SU-DHL-6 (cell line): ENCODE data around the gene CCDC18.

Experiments used
- H2AFZ ChIP-seq: fragments of 200-600 bp; sonication (generic); 2 replicates; pipeline ENCODE4 v1.6.1; 2014; ENCODE audit warnings: low read depth, mild to moderate bottlenecking, moderate library complexity, mixed read lengths, antibody characterized with exemption, low read length; ENCODE audit not compliant: severe bottlenecking
- H3F3A ChIP-seq: fragments of 200-600 bp; shearing (Covaris generic); 2 replicates; pipeline ENCODE4 v1.6.0; 2016; ENCODE audit warnings: antibody characterized with exemption, mild to moderate bottlenecking; ENCODE audit not compliant: insufficient read depth
- H3K27ac ChIP-seq: fragments of 200-600 bp; sonication (generic); 2 replicates; pipeline ENCODE4 v1.5.1; 2016; ENCODE audit warnings: low read depth, mild to moderate bottlenecking, low read length, moderate library complexity, mixed read lengths
- H3K27me3 ChIP-seq: fragments of 200-600 bp; sonication (generic), shearing (Covaris generic); 2 replicates; pipeline ENCODE4 v1.6.0; 2014; ENCODE audit warnings: mild to moderate bottlenecking, low read length
- H3K36me3 ChIP-seq: fragments of 200-600 bp; sonication (generic); 2 replicates; pipeline ENCODE4 v1.6.1; 2014; ENCODE audit warnings: mild to moderate bottlenecking, low read length, mixed read lengths
- H3K4me2 ChIP-seq: fragments of 300-600, 200-600 bp; shearing (Covaris generic), sonication (generic); 2 replicates; pipeline ENCODE4 v1.6.0; 2014; ENCODE audit warnings: low read length, low read depth, mild to moderate bottlenecking; ENCODE audit not compliant: poor library complexity, severe bottlenecking
- H3K4me3 ChIP-seq: fragments of 200-600 bp; sonication (generic); 2 replicates; pipeline ENCODE4 v1.5.1; 2014; ENCODE audit warnings: antibody characterized with exemption, low read length, mild to moderate bottlenecking, mixed read lengths; ENCODE audit not compliant: insufficient read depth, poor library complexity, severe bottlenecking
- H3K79me2 ChIP-seq: fragments of 200-600 bp; sonication (generic); 2 replicates; pipeline ENCODE4 v1.6.1; 2014; ENCODE audit warnings: mild to moderate bottlenecking, low read length, moderate library complexity; ENCODE audit not compliant: insufficient read depth
- H3K9ac ChIP-seq: fragments of 200-600 bp; sonication (generic); 2 replicates; pipeline ENCODE4 v1.7.0; 2014; ENCODE audit warnings: mild to moderate bottlenecking, low read length
- H3K9me2 ChIP-seq: fragments of 200-600 bp; sonication (generic); replicated peaks from 2 replicates; pipeline ENCODE4 v1.6.1; 2014; ENCODE audit warnings: low read length; ENCODE audit not compliant: insufficient read depth
- H3K9me3 ChIP-seq: fragments of 200-600 bp; sonication (generic); 2 replicates; pipeline ENCODE4 v1.6.1; 2014; ENCODE audit warnings: low read length, mixed read lengths; ENCODE audit not compliant: insufficient read depth
- H4K20me1 ChIP-seq: fragments of 200-600 bp; sonication (generic); 2 replicates; pipeline ENCODE4 v1.6.1; 2014; ENCODE audit warnings: low read depth, mild to moderate bottlenecking, antibody characterized with exemption, low read length, moderate library complexity, mixed read lengths
- CTCF ChIP-seq: fragments of 200-600 bp; sonication (generic); IDR thresholded peaks from one replicate; pipeline ENCODE4 v1.5.1; 2017; ENCODE audit warnings: antibody characterized with exemption, mild to moderate bottlenecking, low read length, moderate library complexity; ENCODE audit not compliant: insufficient read depth, poor library complexity, severe bottlenecking
- EZH2phosphoT487 ChIP-seq: fragments of 200-600 bp; sonication (generic), shearing (Covaris generic); conservative IDR thresholded peaks from 2 replicates; pipeline ENCODE4 v1.6.1; 2018; ENCODE audit warnings: mild to moderate bottlenecking, antibody characterized with exemption, low read length, moderate library complexity, mixed read lengths

Gene CCDC18

GRCh38 chr1:93205892-93206566, 25.5 kb downstream of the CCDC18 start:
- H3K27me3 ChIP-seq: no peaks in the 10 kb centered on the region
- no peak overlapping the region for H2AFZ ChIP-seq
- H3K9me3 ChIP-seq: no peaks in the 10 kb centered on the region
- H4K20me1 ChIP-seq: no peaks in the 10 kb centered on the region
- no peak overlapping the region for H3K9ac ChIP-seq
- H3K4me3 ChIP-seq: no peak overlapping the region
- H3K4me2 ChIP-seq: no peak overlapping the region
- H3F3A ChIP-seq: 0 out of 2 replicates have a peak, but pooled peaks cover 4% of the 10 kb centered on the region
- H3K36me3 ChIP-seq: peaks cover 31% of the 10 kb centered on the region; the same call in 1 of the 2 replicates
- H3K79me2 ChIP-seq: no peaks in the 10 kb centered on the region
- no peak overlapping the region for H3K27ac ChIP-seq
- no peaks in the 10 kb centered on the region for H3K9me2 ChIP-seq
- no peak for TF ChIP-seq CTCF
- no peak for TF ChIP-seq EZH2phosphoT487

DNA sequence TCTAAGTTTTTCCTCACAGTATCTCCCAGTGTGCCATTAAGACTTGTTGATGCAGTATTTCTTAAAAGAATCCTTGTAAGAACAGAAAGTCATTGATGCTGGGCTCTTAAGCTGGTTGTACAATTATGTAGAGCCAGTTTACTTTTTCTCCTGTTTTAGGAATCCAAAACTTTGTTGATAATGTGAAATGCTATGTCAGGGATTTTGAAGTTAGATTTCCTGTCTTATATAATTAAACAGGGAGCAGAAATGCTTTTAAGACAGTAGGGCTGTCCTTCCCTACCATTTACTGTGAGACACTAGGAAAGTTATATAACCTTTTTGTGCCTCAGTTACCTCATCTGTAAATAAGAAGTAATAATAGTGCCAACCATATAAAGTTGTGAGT, 26.0 kb downstream of the CCDC18 start:
- no peak overlapping the region for H2AFZ ChIP-seq
- H3K27me3 ChIP-seq: no peaks in the 10 kb centered on the region
- peaks cover 31% of the 10 kb centered on the region; the same call in 1 of the 2 replicates for H3K36me3 ChIP-seq
- no peak overlapping the region for H3K4me2 ChIP-seq
- no peak overlapping the region for H3K9ac ChIP-seq
- H3K9me3 ChIP-seq: no peaks in the 10 kb centered on the region
- no peak overlapping the region for H3K27ac ChIP-seq
- no peaks in the 10 kb centered on the region for H4K20me1 ChIP-seq
- TF ChIP-seq EZH2phosphoT487: no peak
- TF ChIP-seq CTCF: no peak
- no peaks in the 10 kb centered on the region for H3K9me2 ChIP-seq
- H3K4me3 ChIP-seq: no peak overlapping the region
- 0 out of 2 replicates have a peak, but pooled peaks cover 4% of the 10 kb centered on the region for H3F3A ChIP-seq
- no peaks in the 10 kb centered on the region for H3K79me2 ChIP-seq

GRCh38 chr1:93207211-93207610, 26.7 kb downstream of the CCDC18 start:
- Histone ChIP-seq H3K36me3 (peaks cover 26% of the 10 kb centered on the region; the same call in 1 of the 2 replicates), H3K9me3 (no peaks in the 10 kb centered on the region)

More at GRCh38 chr1:93207211-93207610, 26.7 kb downstream of the CCDC18 start:
- no peak overlapping the region for H3K4me2 ChIP-seq
- no peak overlapping the region for H2AFZ ChIP-seq
- no peaks in the 10 kb centered on the region for H4K20me1 ChIP-seq
- no peak overlapping the region for H3K9ac ChIP-seq
- no peaks in the 10 kb centered on the region for H3K27me3 ChIP-seq
- no peak overlapping the region for H3K27ac ChIP-seq
- no peak overlapping the region for H3K4me3 ChIP-seq
- 0 out of 2 replicates have a peak, but pooled peaks cover 4% of the 10 kb centered on the region for H3F3A ChIP-seq
- TF ChIP-seq CTCF (no peak), EZH2phosphoT487 (no peak)
- no peaks in the 10 kb centered on the region for H3K9me2 ChIP-seq
- no peaks in the 10 kb centered on the region for H3K79me2 ChIP-seq
